ENCODE measurements around the gene CNIH3.

DNA sequence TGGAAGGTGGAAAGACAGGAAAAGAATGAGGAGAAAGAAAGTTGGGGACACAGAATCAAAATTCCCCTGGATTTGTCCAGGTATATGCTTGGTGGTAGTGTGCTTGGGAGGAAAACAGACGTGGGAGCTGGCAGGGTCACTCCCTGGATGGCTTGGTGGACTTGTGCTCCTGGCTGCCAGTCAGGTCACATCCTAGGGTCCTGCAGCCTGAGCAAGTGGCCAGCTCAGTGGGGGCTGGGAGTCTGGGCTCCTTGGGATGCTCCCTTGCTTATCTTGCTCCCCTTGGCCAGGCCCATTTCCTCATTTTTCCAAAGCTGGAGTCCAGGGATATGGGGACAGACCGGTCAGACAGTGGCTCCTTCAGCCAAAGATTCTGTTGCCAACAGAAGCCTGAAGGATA lies 144.0 kb downstream of the CNIH3 start:
- TF ChIP-seq, protein P1, sequence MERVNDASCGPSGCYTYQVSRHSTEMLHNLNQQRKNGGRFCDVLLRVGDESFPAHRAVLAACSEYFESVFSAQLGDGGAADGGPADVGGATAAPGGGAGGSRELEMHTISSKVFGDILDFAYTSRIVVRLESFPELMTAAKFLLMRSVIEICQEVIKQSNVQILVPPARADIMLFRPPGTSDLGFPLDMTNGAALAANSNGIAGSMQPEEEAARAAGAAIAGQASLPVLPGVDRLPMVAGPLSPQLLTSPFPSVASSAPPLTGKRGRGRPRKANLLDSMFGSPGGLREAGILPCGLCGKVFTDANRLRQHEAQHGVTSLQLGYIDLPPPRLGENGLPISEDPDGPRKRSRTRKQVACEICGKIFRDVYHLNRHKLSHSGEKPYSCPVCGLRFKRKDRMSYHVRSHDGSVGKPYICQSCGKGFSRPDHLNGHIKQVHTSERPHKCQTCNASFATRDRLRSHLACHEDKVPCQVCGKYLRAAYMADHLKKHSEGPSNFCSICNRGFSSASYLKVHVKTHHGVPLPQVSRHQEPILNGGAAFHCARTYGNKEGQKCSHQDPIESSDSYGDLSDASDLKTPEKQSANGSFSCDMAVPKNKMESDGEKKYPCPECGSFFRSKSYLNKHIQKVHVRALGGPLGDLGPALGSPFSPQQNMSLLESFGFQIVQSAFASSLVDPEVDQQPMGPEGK (CRISPR knock-in tag; IDR thresholded peaks at IDR 0.05; ENCODE audit: borderline replicate concordance): no peak
- TF ChIP-seq ARNTL (CRISPR knock-in tag; IDR thresholded peaks at IDR 0.05; ENCODE audit: borderline replicate concordance, low read depth) (no peak), GLIS3 (CRISPR knock-in tag; IDR thresholded peaks at IDR 0.05) (no peak)

Measured in SK-N-SH treated with all-trans-retinoic acid at 6 μM for 48 hours (cell line).